Neuronal stem cell (in vitro differentiated cells): ENCODE data around the gene RER1.

Experiments used
- DNase-seq: peaks from one replicate; pipeline ENCODE4 v3.0.0-alpha.2; 2013; ENCODE audit warnings: low spot score
- H2AFZ ChIP-seq: one replicate; pipeline ENCODE4 v1.6.1; 2013; ENCODE audit warnings: mild to moderate bottlenecking, low read length, inconsistent platforms
- H2AK5ac ChIP-seq: 2 replicates; pipeline ENCODE4 v1.6.1; 2013; ENCODE audit warnings: low read depth, mild to moderate bottlenecking, inconsistent platforms, low read length, moderate library complexity, mixed read lengths
- H2BK120ac ChIP-seq: 2 replicates; pipeline ENCODE4 v1.6.1; 2013; ENCODE audit warnings: low read depth, mild to moderate bottlenecking, inconsistent platforms, low read length, moderate library complexity, mixed read lengths
- H2BK12ac ChIP-seq: one replicate; pipeline ENCODE4 v1.6.1; 2013; ENCODE audit warnings: low read length, inconsistent platforms
- H2BK15ac ChIP-seq: 2 replicates; pipeline ENCODE4 v1.6.1; 2013; ENCODE audit warnings: mild to moderate bottlenecking, low read length, inconsistent platforms, mixed read lengths
- H2BK5ac ChIP-seq: one replicate; pipeline ENCODE4 v1.6.1; 2013; ENCODE audit warnings: inconsistent platforms, mild to moderate bottlenecking, low read length, moderate library complexity
- H3K14ac ChIP-seq: one replicate; pipeline ENCODE4 v1.6.1; 2013; ENCODE audit warnings: low read length, inconsistent platforms
- H3K18ac ChIP-seq: 2 replicates; pipeline ENCODE4 v1.6.1; 2013; ENCODE audit warnings: low read length, inconsistent platforms
- H3K23ac ChIP-seq: 2 replicates; pipeline ENCODE4 v1.6.1; 2013; ENCODE audit warnings: low read depth, mild to moderate bottlenecking, mixed read lengths, low read length, inconsistent platforms; ENCODE audit not compliant: poor library complexity
- H3K27ac ChIP-seq: replicated peaks from 3 replicates; pipeline ENCODE4 v1.5.1; 2013; ENCODE audit warnings: low read length, inconsistent platforms
- H3K27me3 ChIP-seq, 3 experiments: 2 replicates each; pipeline ENCODE4 v1.6.1; 2013; ENCODE audit warnings: low read length in 3 of 3, mild to moderate bottlenecking in 2 of 3, inconsistent platforms in 1 of 3, low read depth in 1 of 3, mixed read lengths in 1 of 3, moderate library complexity in 1 of 3; ENCODE audit not compliant: control insufficient read depth in 3 of 3, insufficient read depth in 3 of 3
- H3K36me3 ChIP-seq, 2 donors: replicated peaks in 1 of 2; 2 replicates each; pipeline ENCODE4 v1.6.1; 2013; ENCODE audit warnings: low read length in 2 of 2; ENCODE audit not compliant: control insufficient read depth in 2 of 2, insufficient read depth in 2 of 2
- H3K4ac ChIP-seq: 2 replicates; pipeline ENCODE4 v1.6.1; 2013; ENCODE audit warnings: inconsistent platforms, mild to moderate bottlenecking, low read length, moderate library complexity
- H3K4me1 ChIP-seq, 2 donors: 1 replicate in 1 of 2; 2 replicates in 1 of 2; pipeline ENCODE4 v1.6.1; 2013; ENCODE audit warnings: low read length in 2 of 2, low read depth in 1 of 2; ENCODE audit not compliant: control insufficient read depth in 2 of 2, insufficient read depth in 1 of 2
- H3K4me2 ChIP-seq: one replicate; pipeline ENCODE4 v1.6.1; 2013; ENCODE audit warnings: mild to moderate bottlenecking, low read length, inconsistent platforms; ENCODE audit not compliant: insufficient read depth, poor library complexity, severe bottlenecking
- H3K4me3 ChIP-seq, 2 donors: 2 replicates each; pipeline ENCODE4 v1.5.1; 2013; ENCODE audit warnings: low read length in 2 of 2, mild to moderate bottlenecking in 2 of 2, inconsistent platforms in 1 of 2, moderate library complexity in 1 of 2
- H3K79me1 ChIP-seq: one replicate; pipeline ENCODE4 v1.6.1; 2013; ENCODE audit warnings: low read depth, mild to moderate bottlenecking, inconsistent platforms, low read length, moderate library complexity
- H3K9ac ChIP-seq: one replicate; pipeline ENCODE4 v1.6.1; 2013; ENCODE audit warnings: mild to moderate bottlenecking, low read depth, low read length, inconsistent platforms; ENCODE audit not compliant: poor library complexity
- H3K9me3 ChIP-seq, 2 donors: replicated peaks in 1 of 2; 2 replicates each; pipeline versions ENCODE3 to v1.6.1; 2013; ENCODE audit warnings: low read length in 2 of 2, mild to moderate bottlenecking in 2 of 2, inconsistent platforms in 1 of 2, low read depth in 1 of 2, mixed read lengths in 1 of 2, moderate library complexity in 1 of 2; ENCODE audit not compliant: control insufficient read depth in 2 of 2, insufficient read depth in 1 of 2
- H4K8ac ChIP-seq: one replicate; pipeline ENCODE4 v1.6.1; 2013; ENCODE audit warnings: low read depth, mild to moderate bottlenecking, inconsistent platforms, low read length, moderate library complexity
- H4K91ac ChIP-seq: one replicate; pipeline ENCODE4 v1.6.1; 2013; ENCODE audit warnings: low read length, low read depth, mild to moderate bottlenecking, inconsistent platforms; ENCODE audit not compliant: poor library complexity
- WGBS, 2 donors: extraction: QIAGEN DNeasy Blood & Tissue Kit; methylation state at CpG; one replicate each; pipeline ENCODE4 v1.1.7; 2013; ENCODE audit warnings: missing lambda C conversion rate in 2 of 2, mixed read lengths in 1 of 2; ENCODE audit not compliant: insufficient read length in 2 of 2, insufficient replicate concordance in 1 of 2; ENCODE audit errors: extremely low coverage in 2 of 2; 5-methylcytosine and 5-hydroxymethylcytosine counted together

The RER1 gene

DNA sequence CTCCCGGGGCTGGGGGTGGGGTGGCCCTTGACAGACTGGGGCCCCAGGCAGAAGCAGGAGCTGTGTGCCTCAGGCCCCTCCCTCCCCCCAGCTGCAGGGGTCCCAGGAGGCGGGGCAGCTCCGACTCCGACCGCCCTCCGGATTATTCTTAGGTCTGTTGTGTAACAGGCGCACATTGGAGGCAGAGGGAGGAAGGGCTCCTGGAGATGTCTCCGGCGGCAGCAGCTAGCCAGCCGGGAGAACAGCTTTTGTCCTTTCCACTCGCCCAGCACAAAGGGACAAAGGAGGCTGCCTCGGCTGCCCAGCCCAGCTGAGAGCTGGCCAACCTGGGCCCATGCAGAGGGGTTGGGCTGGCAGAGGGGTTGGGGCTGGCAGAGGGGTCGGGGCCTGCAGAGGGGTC is 54.8 kb downstream of the RER1 start:
- no CpG with 5 or more reads among the region's 13 CpGs for WGBS, 2 donors
- Histone ChIP-seq H3K27ac (peak overlapping the region; percentile 99), H3K36me3 (no peaks in the 10 kb centered on the region), H4K8ac (no peak overlapping the region), H2BK5ac (peak overlapping the region; percentile 98), H3K27me3 (peaks cover 0 to 57% (median 16%) of the 10 kb centered on the region in 3 experiments), H4K91ac (peak overlapping the region; percentile 100), H2BK15ac (peak overlapping the region; percentile 100), H3K4ac (no peak overlapping the region), H2BK12ac (peak overlapping the region; percentile 97), H2BK120ac (peak overlapping the region; percentile 98), H3K9me3 (no peaks in the 10 kb centered on the region), H3K14ac (no peak overlapping the region), H3K18ac (peak overlapping the region; percentile 92), H3K4me2 (no peak overlapping the region), H2AK5ac (peak overlapping the region; percentile 100), H3K9ac (peak overlapping the region; percentile 86), H2AFZ (peak overlapping the region; percentile 82), H3K4me1 (peaks cover 36 to 58% of the 10 kb centered on the region in 2 donors), H3K79me1 (peaks cover 6% of the 10 kb centered on the region), H3K4me3 (peak overlapping the region in 1 of 2 donors; percentile 4), H3K23ac (no peak overlapping the region)
- peak; percentile 81 for DNase-seq

DNA sequence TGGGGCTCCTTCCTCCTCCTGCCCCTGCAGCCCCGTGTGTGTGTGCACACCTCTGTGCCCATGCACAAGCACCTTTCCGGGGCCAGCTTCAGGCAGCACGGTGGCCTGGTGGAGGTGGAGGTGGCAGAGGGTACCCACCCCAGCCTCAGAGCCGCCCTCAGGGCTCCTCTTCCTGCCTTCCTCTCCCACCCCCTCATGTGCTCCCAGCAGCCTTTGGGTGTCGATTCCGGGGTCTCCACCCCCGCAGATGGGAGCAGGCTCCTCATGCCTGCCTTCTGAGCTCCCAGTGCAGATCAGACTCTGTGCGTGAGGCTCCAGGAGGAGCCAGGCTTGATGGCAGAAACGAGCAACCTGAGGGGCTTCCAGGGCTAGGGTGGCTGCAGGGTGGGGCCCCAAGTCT is 55.2 kb downstream of the RER1 start:
- Histone ChIP-seq H2BK5ac (peak overlapping the region; percentile 98), H3K4ac (peak overlapping the region; percentile 94), H4K8ac (peak overlapping the region; percentile 72), H3K9me3 (no peaks in the 10 kb centered on the region), H3K4me2 (no peak overlapping the region), H3K27me3 (peaks cover 0 to 53% (median 16%) of the 10 kb centered on the region in 3 experiments), H2BK12ac (peak overlapping the region; percentile 100), H3K36me3 (no peaks in the 10 kb centered on the region), H3K4me3 (peak overlapping the region in 1 of 2 donors; percentile 4), H4K91ac (peak overlapping the region; percentile 100), H3K18ac (peak overlapping the region; percentile 96), H3K9ac (peak overlapping the region; percentile 86), H3K14ac (no peak overlapping the region), H2BK15ac (peak overlapping the region; percentile 100), H2BK120ac (peak overlapping the region; percentile 98), H3K27ac (peak overlapping the region; percentile 99), H3K79me1 (peaks cover 6% of the 10 kb centered on the region), H2AK5ac (peak overlapping the region; percentile 100), H3K23ac (peak overlapping the region; percentile 81), H2AFZ (peak overlapping the region; percentile 82), H3K4me1 (peaks cover 39 to 59% of the 10 kb centered on the region in 2 donors)
- no peak for DNase-seq
- WGBS, 2 donors, result no CpG with 5 or more reads among the region's 9 CpGs

DNA sequence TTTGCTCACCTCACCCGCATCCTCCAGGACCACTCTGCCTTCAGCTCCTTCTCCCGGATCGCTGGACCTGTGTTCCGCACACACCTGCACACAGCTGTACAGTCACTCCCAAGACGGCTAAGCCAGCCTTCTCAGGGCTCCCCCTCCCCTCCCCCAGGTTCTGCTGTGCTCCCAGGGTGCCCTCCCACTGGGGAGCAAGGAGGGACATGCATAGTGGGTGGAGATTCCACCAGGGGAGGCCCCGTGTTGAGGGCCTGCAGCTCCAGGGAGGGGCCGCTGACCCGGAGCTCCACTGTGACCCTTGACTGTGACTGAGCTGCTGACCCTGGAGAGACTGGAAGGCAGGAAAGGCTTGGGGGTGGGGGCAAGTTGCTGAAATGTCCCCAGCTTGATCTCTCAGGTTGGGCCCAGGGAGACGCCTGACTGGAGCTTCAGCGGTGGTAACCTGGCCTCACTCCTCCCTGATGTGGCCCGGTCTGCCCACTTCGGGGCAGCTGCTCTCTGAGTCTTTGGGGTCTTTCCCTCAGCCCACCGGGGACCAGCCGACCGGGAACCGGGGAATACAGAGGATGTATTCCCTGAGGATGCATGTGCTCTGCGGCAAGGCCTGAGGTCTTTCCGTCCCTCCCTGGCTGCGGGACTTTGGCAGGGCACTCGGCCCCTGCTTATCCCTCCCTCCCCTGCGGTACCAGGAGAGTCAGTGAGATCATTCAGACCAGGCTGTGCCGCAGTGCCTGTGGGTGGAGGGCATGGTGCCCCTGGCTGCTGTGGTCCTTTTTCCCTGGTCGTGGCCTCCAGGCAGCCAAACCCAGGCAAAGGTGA is 55.8 kb downstream of the RER1 start:
- DNase-seq, result no peak
- Histone ChIP-seq H3K14ac (peak overlapping the region; percentile 99), H3K18ac (peak overlapping the region; percentile 96), H3K36me3 (no peaks in the 10 kb centered on the region), H3K9me3 (no peaks in the 10 kb centered on the region), H3K9ac (peak overlapping the region; percentile 86), H2BK120ac (peak overlapping the region; percentile 98), H2AK5ac (peak overlapping the region; percentile 100), H4K91ac (peak overlapping the region; percentile 100), H2BK12ac (peak overlapping the region; percentile 100), H3K79me1 (peaks cover 6% of the 10 kb centered on the region), H3K4me2 (peak overlapping the region; percentile 24), H3K27ac (peak overlapping the region; percentile 99), H2BK5ac (peak overlapping the region; percentile 98), H4K8ac (peak overlapping the region; percentile 72), H3K27me3 (peaks cover 0 to 53% (median 13%) of the 10 kb centered on the region in 3 experiments), H3K4me1 (peaks cover 45 to 65% of the 10 kb centered on the region in 2 donors), H3K4me3 (no peak overlapping the region), H2BK15ac (peak overlapping the region; percentile 100), H3K4ac (peak overlapping the region; percentile 94), H2AFZ (peak overlapping the region; percentile 82), H3K23ac (peak overlapping the region; percentile 81)
- no CpG with 5 or more reads among the region's 23 CpGs for WGBS, 2 donors

DNA sequence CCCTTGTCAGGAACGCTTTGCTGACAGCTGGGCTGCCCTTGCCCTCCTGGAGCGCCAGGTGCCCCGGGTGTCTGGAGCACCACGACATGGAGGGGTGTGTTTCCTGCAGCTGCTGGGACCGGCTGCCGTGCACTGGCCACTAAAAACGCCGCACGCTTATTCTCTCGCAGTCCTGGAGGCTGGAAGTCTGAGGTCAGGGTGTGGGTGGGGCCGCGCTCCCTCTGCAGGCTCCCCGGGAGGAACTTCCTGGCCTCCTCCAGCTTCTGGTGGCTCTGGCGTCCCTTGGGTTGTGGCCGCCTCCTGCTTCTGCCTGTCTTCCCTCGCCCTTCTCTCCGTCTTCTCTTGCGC is 56.4 kb downstream of the RER1 start:
- Histone ChIP-seq H3K4me1 (peaks cover 46 to 66% of the 10 kb centered on the region in 2 donors), H3K18ac (peak overlapping the region; percentile 96), H3K9me3 (no peaks in the 10 kb centered on the region), H3K79me1 (peaks cover 6% of the 10 kb centered on the region), H3K36me3 (no peaks in the 10 kb centered on the region), H4K8ac (no peak overlapping the region), H3K27me3 (peaks cover 0 to 49% (median 7%) of the 10 kb centered on the region in 3 experiments), H2BK5ac (peak overlapping the region; percentile 77), H3K9ac (peak overlapping the region; percentile 30), H2BK120ac (peak overlapping the region; percentile 98), H3K27ac (no peak overlapping the region), H3K4me3 (no peak overlapping the region), H2BK12ac (peak overlapping the region; percentile 96), H3K14ac (peak overlapping the region; percentile 99), H3K4ac (peak overlapping the region; percentile 67), H3K4me2 (no peak overlapping the region), H2AFZ (no peak overlapping the region), H4K91ac (peak overlapping the region; percentile 94), H3K23ac (peak overlapping the region; percentile 75), H2AK5ac (peak overlapping the region; percentile 100), H2BK15ac (peak overlapping the region; percentile 100)
- no CpG with 5 or more reads among the region's 18 CpGs for WGBS, 2 donors
- DNase-seq, result no peak
